Endodermal cell (in vitro differentiated cells): ENCODE data around the gene CELF4. TPM values are rescaled to one million over a fixed set of nuclear protein-coding genes. Genes with fewer than 3 reads are reported as not detected.

Source experiments
- DNase-seq: peaks from one replicate; pipeline ENCODE4 v3.0.0-alpha.2; 2017
- H3K27ac ChIP-seq: 2 replicates; pipeline ENCODE4 v1.5.1; 2013; ENCODE audit warnings: mild to moderate bottlenecking, low read depth, low read length, moderate library complexity
- H3K27me3 ChIP-seq: 2 replicates; pipeline ENCODE4 v1.6.1; 2013; ENCODE audit warnings: mild to moderate bottlenecking, low read length, moderate library complexity; ENCODE audit not compliant: insufficient read depth, control insufficient read depth, poor library complexity, severe bottlenecking
- H3K36me3 ChIP-seq: 2 replicates; pipeline ENCODE4 v1.7.0; 2013; ENCODE audit warnings: mild to moderate bottlenecking, low read length, moderate library complexity; ENCODE audit not compliant: control insufficient read depth, insufficient read depth
- H3K4me1 ChIP-seq: one replicate; pipeline ENCODE4 v1.7.0; 2013; ENCODE audit warnings: low read length; ENCODE audit not compliant: control insufficient read depth, insufficient read depth
- H3K4me3 ChIP-seq: 2 replicates; pipeline ENCODE4 v1.5.1; 2013; ENCODE audit warnings: mild to moderate bottlenecking, low read length, moderate library complexity
- H3K9ac ChIP-seq: 2 replicates; pipeline ENCODE4 v1.6.1; 2013; ENCODE audit warnings: mild to moderate bottlenecking, low read length, moderate library complexity; ENCODE audit not compliant: poor library complexity, severe bottlenecking; ENCODE audit errors: extremely low read depth
- H3K9me3 ChIP-seq: 2 replicates; pipeline ENCODE4 v1.6.1; 2013; ENCODE audit warnings: mild to moderate bottlenecking, low read length, moderate library complexity; ENCODE audit not compliant: control insufficient read depth
- H3K27ac Mint-ChIP-seq: 2 replicates; pipeline ENCODE4 v1.8.0; 2020; ENCODE audit warnings: mixed read lengths
- H3K27me3 Mint-ChIP-seq: 2 replicates; pipeline ENCODE4 v1.8.0; 2021; ENCODE audit warnings: mild to moderate bottlenecking, mixed read lengths; ENCODE audit not compliant: insufficient read depth
- H3K36me3 Mint-ChIP-seq: 2 replicates; pipeline ENCODE4 v1.8.0; 2020; ENCODE audit warnings: low read depth, mixed read lengths
- H3K4me1 Mint-ChIP-seq: 2 replicates; pipeline ENCODE4 v1.8.0; 2020; ENCODE audit warnings: mixed read lengths
- H3K4me3 Mint-ChIP-seq: 2 replicates; pipeline ENCODE4 v1.8.0; 2020; ENCODE audit warnings: mild to moderate bottlenecking, moderate library complexity, mixed read lengths
- H3K9me3 Mint-ChIP-seq: 2 replicates; pipeline ENCODE4 v1.8.0; 2020; ENCODE audit warnings: mild to moderate bottlenecking, mixed read lengths
- WGBS, 2 experiments: methylation state at CpG; one replicate each; pipeline versions ENCODE4 v1.1.5 to v1.1.7; 2013; ENCODE audit warnings: missing lambda C conversion rate in 2 of 2, mixed read lengths in 1 of 2; ENCODE audit not compliant: insufficient coverage in 1 of 2, insufficient read length in 1 of 2; 5-methylcytosine and 5-hydroxymethylcytosine counted together
- total RNA-seq, 2 donors: library from RNA; stranded (reverse); fragmentation: NEBNext Ultra II Directional in 1 of 2; extraction: Animal tissue kit (Norgen Biotek cat#: 25700) in 1 of 2; gene quantifications; 2 replicates in 1 of 2; 3 replicates in 1 of 2; pipeline ENCODE4 v1.2.1, GENCODE V29; 2021
- TF ChIP-seq, protein P1 (sequence below): fragments of 200-600 bp; sonication (generic); conservative IDR thresholded peaks from 2 replicates; pipeline ENCODE4 v1.5.0; 2021; ENCODE audit warnings: antibody characterized with exemption, mild to moderate bottlenecking

The CELF4 gene
- total RNA-seq, 2 donors from 2014 or later: 5.7 to 6.7 TPM

DNA sequence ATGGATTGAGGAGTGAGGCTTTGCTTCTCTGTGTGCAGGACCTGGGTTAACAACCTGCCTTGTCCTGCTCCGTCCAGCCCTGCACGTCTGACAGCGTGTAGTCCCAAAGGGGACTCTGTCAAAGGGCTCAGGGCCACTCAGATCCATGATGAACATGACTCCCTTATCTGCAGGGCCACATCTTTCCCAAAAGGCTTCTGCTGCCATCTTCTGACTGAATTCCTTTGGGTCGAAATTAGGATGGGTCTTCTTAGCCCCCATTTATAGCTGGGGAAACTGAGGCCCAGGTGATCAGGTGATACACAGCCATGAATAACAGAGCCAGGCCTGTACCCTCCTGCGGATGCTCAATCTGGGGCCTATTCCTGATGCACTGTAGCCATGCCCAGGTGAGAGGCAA, 109.2 kb downstream of the CELF4 start:
- Histone ChIP-seq H3K27ac (no peak overlapping the region), H3K4me1 (peaks cover 4% of the 10 kb centered on the region), H3K36me3 (no peaks in the 10 kb centered on the region), H3K4me3 (no peak overlapping the region), H3K27me3 (no peaks in the 10 kb centered on the region), H3K9me3 (no peaks in the 10 kb centered on the region), H3K9ac (no peak overlapping the region)
- Mint-ChIP-seq H3K9me3 (no peaks in the 10 kb centered on the region), H3K4me1 (peaks cover 12% of the 10 kb centered on the region), H3K36me3 (no peaks in the 10 kb centered on the region), H3K27ac (no peak overlapping the region), H3K27me3 (peaks cover 4% of the 10 kb centered on the region), H3K4me3 (no peak overlapping the region)
- TF ChIP-seq, protein P1, sequence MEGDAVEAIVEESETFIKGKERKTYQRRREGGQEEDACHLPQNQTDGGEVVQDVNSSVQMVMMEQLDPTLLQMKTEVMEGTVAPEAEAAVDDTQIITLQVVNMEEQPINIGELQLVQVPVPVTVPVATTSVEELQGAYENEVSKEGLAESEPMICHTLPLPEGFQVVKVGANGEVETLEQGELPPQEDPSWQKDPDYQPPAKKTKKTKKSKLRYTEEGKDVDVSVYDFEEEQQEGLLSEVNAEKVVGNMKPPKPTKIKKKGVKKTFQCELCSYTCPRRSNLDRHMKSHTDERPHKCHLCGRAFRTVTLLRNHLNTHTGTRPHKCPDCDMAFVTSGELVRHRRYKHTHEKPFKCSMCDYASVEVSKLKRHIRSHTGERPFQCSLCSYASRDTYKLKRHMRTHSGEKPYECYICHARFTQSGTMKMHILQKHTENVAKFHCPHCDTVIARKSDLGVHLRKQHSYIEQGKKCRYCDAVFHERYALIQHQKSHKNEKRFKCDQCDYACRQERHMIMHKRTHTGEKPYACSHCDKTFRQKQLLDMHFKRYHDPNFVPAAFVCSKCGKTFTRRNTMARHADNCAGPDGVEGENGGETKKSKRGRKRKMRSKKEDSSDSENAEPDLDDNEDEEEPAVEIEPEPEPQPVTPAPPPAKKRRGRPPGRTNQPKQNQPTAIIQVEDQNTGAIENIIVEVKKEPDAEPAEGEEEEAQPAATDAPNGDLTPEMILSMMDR: no peak
- DNase-seq: no peak
- 90 to 91% methylated on average over 4 to 5 of the region's 5 CpGs for WGBS, 2 experiments

DNA sequence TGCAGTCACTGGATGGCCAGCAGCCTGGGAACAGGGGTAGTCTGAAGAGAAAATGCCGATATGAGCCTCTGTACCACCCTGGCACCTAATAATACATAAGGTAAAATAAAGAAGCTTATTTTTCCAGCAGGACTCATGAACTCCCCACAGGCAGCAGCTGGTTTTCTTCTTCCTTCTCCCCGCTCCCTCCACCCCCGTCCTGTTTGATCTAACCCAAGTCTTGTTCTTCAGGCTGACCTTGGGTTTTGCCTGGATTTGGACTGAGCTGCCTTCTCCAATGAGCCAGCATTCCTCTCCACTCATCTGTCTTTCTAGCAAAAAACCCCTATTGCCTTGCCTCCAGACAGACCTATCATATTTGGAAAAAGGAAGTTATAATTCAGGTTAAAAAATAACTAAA, 111.8 kb downstream of the CELF4 start:
- no peak overlapping the region for H3K27ac Mint-ChIP-seq
- peaks cover 1% of the 10 kb centered on the region for H3K27me3 Mint-ChIP-seq
- TF ChIP-seq, protein P1: no peak
- no peaks in the 10 kb centered on the region for H3K9me3 Mint-ChIP-seq
- H3K4me3 Mint-ChIP-seq: no peak overlapping the region
- Histone ChIP-seq H3K4me1 (peaks cover 4% of the 10 kb centered on the region), H3K9ac (no peak overlapping the region), H3K9me3 (no peaks in the 10 kb centered on the region), H3K4me3 (no peak overlapping the region), H3K27me3 (no peaks in the 10 kb centered on the region), H3K36me3 (no peaks in the 10 kb centered on the region), H3K27ac (no peak overlapping the region)
- no peaks in the 10 kb centered on the region for H3K36me3 Mint-ChIP-seq
- H3K4me1 Mint-ChIP-seq: peaks cover 9% of the 10 kb centered on the region
- WGBS, 2 experiments: 79 to 85% methylated on average over 2 to 3 of the region's 3 CpGs
- no peak for DNase-seq

DNA sequence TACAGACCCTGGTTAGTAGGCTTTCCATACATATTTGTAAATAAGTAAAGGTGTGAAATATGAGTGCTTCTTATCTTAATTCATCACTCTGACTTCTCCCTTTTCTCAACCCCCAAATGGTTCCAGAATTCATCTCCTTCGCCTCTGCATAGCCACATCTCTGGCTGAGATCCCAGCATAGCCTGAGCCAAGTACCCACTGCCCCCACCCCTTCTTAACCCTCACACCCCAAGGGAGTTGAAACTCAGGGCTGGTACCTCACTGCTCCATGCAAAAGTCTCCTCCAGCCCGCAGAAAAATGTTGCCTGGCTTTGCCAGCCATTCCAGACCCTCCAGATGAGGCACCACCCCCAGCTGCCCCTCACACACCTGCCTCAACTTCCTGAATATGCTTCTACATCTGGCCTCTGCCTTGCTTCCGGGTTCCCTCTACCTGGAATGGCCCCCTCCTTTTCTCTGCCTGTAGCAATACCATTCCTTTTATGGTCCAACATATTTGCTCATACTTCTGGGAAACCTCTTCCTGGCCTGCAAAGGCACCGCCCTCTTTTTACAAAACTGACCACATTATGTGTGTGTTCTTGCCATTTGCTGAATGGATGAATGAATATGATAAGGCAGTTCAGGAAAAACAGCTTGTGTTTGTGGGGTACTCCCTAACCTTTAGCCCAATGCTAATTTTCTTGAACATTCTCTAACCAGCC, 112.8 kb downstream of the CELF4 start:
- Mint-ChIP-seq H3K4me3 (no peak overlapping the region), H3K27ac (no peak overlapping the region)

More for the DNA sequence above, 112.8 kb downstream of the CELF4 start:
- TF ChIP-seq, protein P1: no peak
- no peaks in the 10 kb centered on the region for H3K9me3 Mint-ChIP-seq
- WGBS, 2 experiments: 89 to 94% methylated on average over 3 to 4 of the region's 4 CpGs
- no peak overlapping the region for H3K4me3 ChIP-seq
- H3K9me3 ChIP-seq: no peaks in the 10 kb centered on the region
- peaks cover 1% of the 10 kb centered on the region for H3K27me3 Mint-ChIP-seq
- no peaks in the 10 kb centered on the region for H3K4me1 ChIP-seq
- H3K36me3 Mint-ChIP-seq: no peaks in the 10 kb centered on the region
- H3K27me3 ChIP-seq: no peaks in the 10 kb centered on the region
- H3K4me1 Mint-ChIP-seq: peaks cover 9% of the 10 kb centered on the region
- H3K36me3 ChIP-seq: no peaks in the 10 kb centered on the region
- no peak overlapping the region for H3K9ac ChIP-seq
- H3K27ac ChIP-seq: no peak overlapping the region
- no peak for DNase-seq
